Activated CD8-positive, alpha-beta T cell treated with anti-CD3 and anti-CD28 coated beads, Interleukin-2, amount 10 ng/mL, durations not matched to agents 7 days and 5 days (primary cell): Measurements from ENCODE around the gene SSBP2. TPM values are rescaled to one million over a fixed set of nuclear protein-coding genes. Genes with fewer than 3 reads are reported as not detected.

ENCODE experiments used
- ATAC-seq: fragments of 150-1000 bp; cut with Tn5 transposase; one replicate; pipeline ENCODE4 v1.10.0; 2021; ENCODE audit warnings: moderate library complexity
- CTCF ChIA-PET: fragments of 350-600 bp; sonication (Branson Sonifier 250); formaldehyde crosslinking; loops from one replicate; lab custom pipeline; 2021; ENCODE audit warnings: antibody characterized with exemption; lab: Charles Lee
- POLR2A ChIA-PET: fragments of 350-600 bp; sonication (Branson Sonifier 250); formaldehyde crosslinking; loops from one replicate; lab custom pipeline; 2021; ENCODE audit warnings: antibody characterized with exemption; lab: Charles Lee
- DNase-seq: peaks from one replicate; pipeline ENCODE4 v3.0.0-alpha.2; 2020
- H3K27ac Mint-ChIP-seq: one replicate; pipeline ENCODE4 v1.8.0; 2021; ENCODE audit warnings: mild to moderate bottlenecking, mixed read lengths
- H3K27me3 Mint-ChIP-seq: one replicate; pipeline ENCODE4 v1.8.0; 2021; ENCODE audit warnings: low read depth, mixed read lengths
- H3K36me3 Mint-ChIP-seq: one replicate; pipeline ENCODE4 v1.8.0; 2021; ENCODE audit warnings: low read depth, mixed read lengths
- H3K4me1 Mint-ChIP-seq: one replicate; pipeline ENCODE4 v1.8.0; 2021; ENCODE audit warnings: low read depth, mixed read lengths
- H3K4me3 Mint-ChIP-seq: one replicate; pipeline ENCODE4 v1.8.0; 2021; ENCODE audit warnings: mild to moderate bottlenecking, mixed read lengths
- H3K9me3 Mint-ChIP-seq: one replicate; pipeline ENCODE4 v1.8.0; 2022; ENCODE audit warnings: mixed read lengths; ENCODE audit not compliant: insufficient read depth
- total RNA-seq, 2 experiments: library from RNA; stranded (reverse); gene quantifications; one replicate each; pipeline ENCODE4 v1.2.3, GENCODE V29; 2021

SSBP2 gene
- total RNA-seq, 2 experiments from 2014 or later: 24.3 to 26.7 TPM

DNA sequence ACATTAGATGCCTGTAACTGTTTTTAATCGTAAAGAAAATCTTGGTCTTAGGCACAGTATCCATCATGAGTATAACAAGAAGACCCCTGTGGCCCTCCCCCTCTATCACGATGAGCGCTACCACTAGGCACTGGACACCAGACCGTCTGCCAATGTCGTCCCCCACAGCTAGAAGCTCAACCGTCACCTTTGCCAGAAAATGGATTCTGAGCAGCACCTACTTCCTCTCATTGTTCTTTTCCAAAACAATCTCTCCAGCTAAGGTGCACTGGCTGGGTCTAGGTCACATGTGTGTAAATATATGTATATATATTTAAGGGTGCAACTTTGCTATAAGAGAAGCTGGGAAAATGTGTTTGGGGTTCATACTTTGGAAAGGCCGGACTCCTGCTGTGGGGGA lies 15.7 kb upstream of the SSBP2 start:
- Mint-ChIP-seq H3K9me3 (no peaks in the 10 kb centered on the region), H3K27ac (no peak overlapping the region), H3K36me3 (no peaks in the 10 kb centered on the region), H3K4me3 (no peak overlapping the region), H3K4me1 (no peaks in the 10 kb centered on the region), H3K27me3 (peaks cover 2% of the 10 kb centered on the region)
- ATAC-seq: no peak
- ChIA-PET POLR2A (no interaction called here), CTCF (no interaction called here)
- no peak for DNase-seq

DNA sequence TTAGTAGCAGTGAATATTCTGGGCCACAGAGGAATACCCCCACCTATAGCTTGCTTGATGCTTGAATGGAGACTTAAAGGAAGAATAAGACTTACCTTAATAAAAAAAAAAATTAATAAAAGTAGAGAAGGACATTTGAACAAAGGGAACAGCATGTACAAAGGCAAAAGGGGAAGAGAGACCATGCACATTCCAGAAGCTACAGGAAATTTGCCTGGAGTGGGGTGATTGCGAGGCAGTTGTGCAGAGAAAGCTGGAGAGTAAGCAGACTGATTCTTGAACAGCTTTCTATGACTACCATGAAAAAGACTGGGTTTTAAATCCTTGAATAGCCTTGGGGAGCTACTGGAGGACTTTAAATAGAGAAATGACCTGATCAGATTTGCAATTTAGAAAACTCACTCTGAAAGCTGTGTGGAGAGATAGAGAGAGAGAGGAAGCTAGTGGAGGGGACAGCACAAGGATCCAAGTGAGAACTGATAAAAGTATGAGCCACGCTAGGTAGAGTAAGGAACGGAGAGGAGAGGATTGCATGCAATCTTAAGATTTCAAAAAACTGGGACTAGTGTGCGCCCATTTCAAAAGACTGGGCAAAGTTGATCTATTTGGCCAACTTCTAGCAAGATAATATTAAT lies 12.5 kb upstream of the SSBP2 start:
- ATAC-seq (no peak), DNase-seq (no peak)
- ChIA-PET POLR2A (interaction anchor here (0.6 to 1.1 kb wide), 2 partner anchors 15 to 16 kb away, joined by 3 to 4 read pairs; no protein-coding TSS in a partner anchor), CTCF (interaction anchor here (1.4 to 1.6 kb wide), 2 partner anchors 9 to 10 kb away, joined by 3 to 4 read pairs; no protein-coding TSS in a partner anchor)
- H3K9me3 Mint-ChIP-seq: no peaks in the 10 kb centered on the region
- H3K36me3 Mint-ChIP-seq: no peaks in the 10 kb centered on the region
- H3K4me3 Mint-ChIP-seq: no peak overlapping the region
- peaks cover 12% of the 10 kb centered on the region for H3K4me1 Mint-ChIP-seq
- H3K27me3 Mint-ChIP-seq: no peaks in the 10 kb centered on the region
- H3K27ac Mint-ChIP-seq: no peak overlapping the region

DNA sequence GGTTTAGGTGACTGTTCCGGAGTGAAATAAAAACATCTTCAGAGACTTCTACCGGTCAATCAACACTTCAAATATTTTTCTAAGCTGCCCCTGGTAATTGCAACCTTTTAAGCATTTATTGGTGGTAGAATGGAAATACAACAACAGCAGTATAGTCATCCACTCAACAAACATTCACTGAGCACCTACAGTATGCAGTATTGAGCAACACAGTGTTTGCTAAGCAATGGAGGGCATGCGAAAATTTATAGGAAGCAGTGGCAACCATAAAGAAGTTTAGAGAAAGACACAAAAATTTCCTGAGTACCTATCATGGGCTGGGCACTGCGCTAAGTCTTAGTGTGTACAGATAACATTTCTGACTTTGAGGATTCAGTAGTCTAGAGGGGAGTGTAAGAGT lies 12.0 kb upstream of the SSBP2 start:
- CTCF ChIA-PET: interaction anchor here (1.4 to 1.7 kb wide), 4 partner anchors 9 to 76 kb away, joined by 3 to 7 read pairs (median 4); partner anchors contain the start of gene SSBP2
- Mint-ChIP-seq H3K27me3 (peaks cover under 1% of the 10 kb centered on the region), H3K4me3 (no peak overlapping the region), H3K27ac (no peak overlapping the region), H3K9me3 (no peaks in the 10 kb centered on the region), H3K36me3 (no peaks in the 10 kb centered on the region), H3K4me1 (peaks cover 13% of the 10 kb centered on the region)
- DNase-seq (no peak), ATAC-seq (no peak)
- POLR2A ChIA-PET: interaction anchor here (1.1 kb wide), 1 partner anchor 17 kb away, joined by 4 read pairs; no protein-coding TSS in a partner anchor

DNA sequence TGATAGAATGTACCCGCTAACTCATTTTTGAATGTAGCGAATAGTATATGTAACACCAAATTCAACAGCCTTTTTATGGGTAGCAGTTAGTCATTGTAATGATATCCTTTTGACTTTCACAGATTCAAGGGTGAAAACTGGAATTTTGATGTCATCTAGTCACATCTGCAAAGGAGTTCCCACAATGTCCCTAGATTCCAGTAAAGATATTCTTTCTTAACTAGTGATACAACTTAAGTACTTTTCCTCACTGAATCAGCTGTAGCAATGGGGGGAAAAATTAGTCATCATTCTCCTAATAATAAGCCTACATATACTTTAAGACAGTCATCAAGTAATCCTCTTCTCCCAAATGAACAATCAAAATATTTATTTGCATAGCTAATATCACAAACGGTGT lies 11.5 kb upstream of the SSBP2 start:
- POLR2A ChIA-PET: interaction anchor here (1.2 kb wide), 1 partner anchor 90 kb away, joined by 4 read pairs; no protein-coding TSS in a partner anchor
- Mint-ChIP-seq H3K9me3 (no peaks in the 10 kb centered on the region), H3K27me3 (peaks cover 2% of the 10 kb centered on the region), H3K4me3 (no peak overlapping the region), H3K27ac (no peak overlapping the region), H3K4me1 (peaks cover 13% of the 10 kb centered on the region), H3K36me3 (no peaks in the 10 kb centered on the region)
- ATAC-seq (no peak), DNase-seq (no peak)
- CTCF ChIA-PET: interaction anchor here (1.1 to 1.7 kb wide), 4 partner anchors 10 to 76 kb away, joined by 3 to 7 read pairs (median 4); partner anchors contain the start of gene SSBP2

DNA sequence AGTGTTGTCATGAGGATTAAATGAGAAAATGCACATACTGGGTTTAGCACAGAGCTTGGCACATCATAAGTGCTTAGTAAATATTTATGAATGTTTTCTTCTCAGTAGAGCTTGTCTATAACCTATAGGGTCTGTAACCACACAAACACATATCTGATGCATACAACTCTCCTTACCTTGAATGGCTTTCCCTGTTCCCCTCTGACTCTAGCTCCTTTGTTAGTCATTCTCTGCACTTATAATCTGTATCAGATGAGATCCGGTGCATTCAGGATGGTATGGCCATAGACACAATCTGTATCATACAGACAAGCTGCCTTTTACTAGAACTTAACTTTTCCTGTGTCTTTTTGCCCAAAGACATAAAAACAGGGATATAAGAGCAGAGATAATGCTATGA lies 11.1 kb upstream of the SSBP2 start:
- H3K4me1 Mint-ChIP-seq: peaks cover 13% of the 10 kb centered on the region
- no peak for DNase-seq
- ChIA-PET POLR2A (interaction anchor here (0.7 to 1.2 kb wide), 4 partner anchors 11 to 90 kb away, joined by 3 to 5 read pairs (median 4); partner anchors contain the start of gene SSBP2), CTCF (interaction anchor here (1.0 to 1.7 kb wide), 4 partner anchors 9 to 404 kb away, joined by 3 to 7 read pairs (median 4); partner anchors contain the start of gene SSBP2)
- no peak overlapping the region for H3K4me3 Mint-ChIP-seq
- H3K9me3 Mint-ChIP-seq: no peaks in the 10 kb centered on the region
- H3K36me3 Mint-ChIP-seq: no peaks in the 10 kb centered on the region
- no peak for ATAC-seq
- H3K27ac Mint-ChIP-seq: no peak overlapping the region
- H3K27me3 Mint-ChIP-seq: peaks cover 2% of the 10 kb centered on the region

DNA sequence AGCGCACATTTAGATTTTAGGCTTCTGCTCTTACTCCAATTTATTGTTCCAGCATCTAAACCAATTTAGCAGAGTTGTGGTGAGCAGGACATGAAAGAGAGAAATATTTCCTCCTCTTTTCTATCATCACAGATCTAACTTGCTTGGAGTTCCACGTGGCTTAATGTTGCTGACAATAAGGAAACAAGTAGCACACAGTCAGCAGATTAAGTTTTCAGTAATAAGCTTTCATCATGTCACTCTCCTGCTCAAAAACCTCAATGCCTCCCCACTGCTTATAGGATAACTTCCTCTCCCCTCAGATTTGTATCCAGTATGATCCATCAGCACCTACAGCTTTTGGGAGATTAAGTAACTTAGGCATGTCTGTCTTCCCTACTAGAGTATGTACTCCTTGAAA lies 10.4 kb upstream of the SSBP2 start:
- peaks cover 13% of the 10 kb centered on the region for H3K4me1 Mint-ChIP-seq
- H3K27ac Mint-ChIP-seq: no peak overlapping the region
- H3K9me3 Mint-ChIP-seq: no peaks in the 10 kb centered on the region
- H3K4me3 Mint-ChIP-seq: no peak overlapping the region
- DNase-seq (no peak), ATAC-seq (no peak)
- peaks cover 2% of the 10 kb centered on the region for H3K27me3 Mint-ChIP-seq
- CTCF ChIA-PET: interaction anchor here (1.0 to 1.7 kb wide), 3 partner anchors 10 to 404 kb away, joined by 3 to 7 read pairs (median 3); partner anchors contain the start of gene SSBP2
- H3K36me3 Mint-ChIP-seq: no peaks in the 10 kb centered on the region
- POLR2A ChIA-PET: interaction anchor here (0.7 to 1.2 kb wide), 4 partner anchors 10 to 91 kb away, joined by 3 to 5 read pairs (median 4); partner anchors contain the start of gene SSBP2

DNA sequence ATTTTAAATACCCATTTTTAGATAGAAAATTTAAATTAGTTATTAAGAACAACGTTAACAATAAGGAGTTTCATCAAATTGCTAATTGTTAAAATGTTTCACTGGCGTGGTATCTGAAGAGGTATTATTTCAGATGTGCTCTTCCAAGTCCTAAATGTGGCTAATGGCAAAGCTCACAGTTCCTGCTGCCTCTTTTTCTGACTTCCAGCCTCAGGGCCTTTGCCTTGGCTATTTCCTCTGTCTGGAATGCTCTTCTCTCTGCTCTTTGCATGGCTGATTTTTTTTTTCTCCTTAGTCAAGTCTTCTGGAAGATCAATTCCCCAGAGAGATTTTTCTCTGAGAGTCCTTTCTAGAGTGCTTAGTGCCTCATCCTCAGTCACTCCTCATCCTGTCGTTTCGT lies 9.6 kb upstream of the SSBP2 start:
- POLR2A ChIA-PET: interaction anchor here (1.2 kb wide), 1 partner anchor 10 kb away, joined by 5 read pairs; the partner anchor contains the start of gene SSBP2
- DNase-seq (no peak), ATAC-seq (no peak)
- no peak overlapping the region for H3K4me3 Mint-ChIP-seq
- H3K27ac Mint-ChIP-seq: no peak overlapping the region
- H3K9me3 Mint-ChIP-seq: no peaks in the 10 kb centered on the region
- no peaks in the 10 kb centered on the region for H3K36me3 Mint-ChIP-seq
- CTCF ChIA-PET: no interaction called here
- peaks cover 13% of the 10 kb centered on the region for H3K4me1 Mint-ChIP-seq
- peaks cover 2% of the 10 kb centered on the region for H3K27me3 Mint-ChIP-seq

DNA sequence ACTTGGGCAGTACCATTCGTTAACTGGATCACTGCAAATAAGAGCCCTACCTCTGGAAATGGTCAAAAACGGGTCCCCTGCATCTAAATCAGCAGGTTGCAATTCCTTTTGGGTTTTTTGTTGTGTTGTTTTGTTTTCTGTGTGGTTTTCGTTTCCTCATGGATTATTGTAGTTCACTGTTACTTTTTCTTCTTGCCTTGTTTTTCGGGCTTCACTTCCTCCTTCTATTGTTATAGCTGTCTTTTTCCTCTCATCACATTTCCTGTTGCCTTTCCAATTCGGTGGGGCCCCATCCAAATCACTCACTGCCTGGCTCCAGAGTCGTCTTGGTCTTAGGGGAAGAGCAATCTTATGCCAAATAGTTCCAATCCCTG lies 8.7 kb upstream of the SSBP2 start:
- no peak for ATAC-seq
- Mint-ChIP-seq H3K9me3 (no peaks in the 10 kb centered on the region), H3K36me3 (no peaks in the 10 kb centered on the region), H3K27ac (no peak overlapping the region), H3K27me3 (peaks cover 3% of the 10 kb centered on the region), H3K4me3 (no peak overlapping the region), H3K4me1 (peaks cover 13% of the 10 kb centered on the region)
- POLR2A ChIA-PET: interaction anchor here (0.7 kb wide), 1 partner anchor 92 kb away, joined by 3 read pairs; no protein-coding TSS in a partner anchor
- CTCF ChIA-PET: no interaction called here
- DNase-seq: no peak

DNA sequence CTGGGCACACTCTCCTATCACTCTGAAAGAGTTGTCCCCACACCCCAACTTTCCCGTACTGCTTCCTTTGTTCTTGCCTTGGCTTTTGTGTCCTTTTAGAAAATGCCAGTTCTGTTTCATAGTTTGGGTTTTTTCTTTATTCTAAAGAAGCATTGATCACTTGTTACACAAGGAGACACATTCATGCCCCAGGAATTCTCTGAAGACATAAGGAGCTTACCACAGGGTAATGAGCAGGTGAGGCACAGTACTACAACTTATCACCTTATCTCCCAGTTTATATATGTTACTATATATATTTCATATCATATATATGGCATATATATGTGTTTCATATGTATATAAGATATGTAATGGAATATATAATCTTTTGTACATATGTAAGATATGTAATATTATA lies 6.5 kb upstream of the SSBP2 start:
- CTCF ChIA-PET: no interaction called here
- Mint-ChIP-seq H3K27ac (no peak overlapping the region), H3K27me3 (peaks cover 6% of the 10 kb centered on the region), H3K36me3 (no peaks in the 10 kb centered on the region), H3K4me1 (peaks cover 14% of the 10 kb centered on the region), H3K9me3 (no peaks in the 10 kb centered on the region), H3K4me3 (no peak overlapping the region)
- POLR2A ChIA-PET: interaction anchor here (1.0 kb wide), 1 partner anchor 94 kb away, joined by 3 read pairs; no protein-coding TSS in a partner anchor
- ATAC-seq: no peak
- DNase-seq: no peak

DNA sequence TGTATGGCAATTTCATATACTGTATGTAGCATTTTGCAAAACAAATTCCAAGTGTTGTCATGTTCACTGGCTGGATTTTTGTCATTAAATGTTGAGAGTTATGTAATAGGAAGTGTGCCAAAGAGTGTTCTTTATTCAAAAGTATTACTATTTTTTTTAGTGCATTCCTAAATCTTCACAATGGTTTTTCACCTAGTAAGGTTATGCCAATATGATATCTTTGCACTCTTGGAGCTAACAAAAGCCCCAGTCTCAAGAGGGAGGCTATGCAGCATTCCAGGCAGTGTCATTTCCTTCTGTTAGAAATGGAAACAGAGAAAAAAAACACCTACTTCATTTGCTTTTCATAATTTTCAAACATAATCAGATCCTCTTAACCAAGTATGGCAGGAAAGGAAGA lies 5.1 kb upstream of the SSBP2 start:
- ChIA-PET POLR2A (interaction anchor here (1.2 kb wide), 1 partner anchor 96 kb away, joined by 4 read pairs; no protein-coding TSS in a partner anchor), CTCF (interaction anchor here (1.0 to 1.6 kb wide), 2 partner anchors 83 to 101 kb away, joined by 3 to 5 read pairs; no protein-coding TSS in a partner anchor)
- H3K9me3 Mint-ChIP-seq: no peaks in the 10 kb centered on the region
- no peak for DNase-seq
- ATAC-seq: no peak
- no peak overlapping the region for H3K4me3 Mint-ChIP-seq
- no peaks in the 10 kb centered on the region for H3K36me3 Mint-ChIP-seq
- peaks cover 20% of the 10 kb centered on the region for H3K4me1 Mint-ChIP-seq
- no peak overlapping the region for H3K27ac Mint-ChIP-seq
- H3K27me3 Mint-ChIP-seq: peaks cover 8% of the 10 kb centered on the region

DNA sequence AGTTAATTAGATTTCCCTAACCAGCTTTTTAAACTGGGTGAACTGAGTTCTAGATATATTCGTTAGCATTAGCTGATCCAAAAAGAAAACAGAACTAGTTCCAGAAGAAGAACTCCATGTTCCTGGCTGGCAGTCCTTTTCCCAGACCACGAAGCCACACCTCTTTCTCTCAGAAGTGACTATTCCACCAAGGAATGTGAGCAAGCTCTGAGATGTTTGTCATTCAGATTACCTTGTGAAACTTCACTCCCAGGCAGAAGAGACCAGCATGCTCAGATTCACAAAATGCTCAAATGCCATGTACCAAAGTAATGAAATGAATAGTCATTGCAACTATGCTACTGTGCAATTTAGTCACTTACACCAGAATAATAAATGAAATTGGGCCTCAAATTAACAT lies 4.4 kb upstream of the SSBP2 start:
- POLR2A ChIA-PET: interaction anchor here (0.6 to 1.2 kb wide), 2 partner anchors 83 to 96 kb away, joined by 3 to 4 read pairs; no protein-coding TSS in a partner anchor

More for the DNA sequence above, 4.4 kb upstream of the SSBP2 start:
- no peak overlapping the region for H3K27ac Mint-ChIP-seq
- H3K4me1 Mint-ChIP-seq: peaks cover 20% of the 10 kb centered on the region
- CTCF ChIA-PET: interaction anchor here (1.6 to 2.4 kb wide), 3 partner anchors 17 to 102 kb away, joined by 3 to 8 read pairs (median 5); no protein-coding TSS in a partner anchor
- H3K27me3 Mint-ChIP-seq: peaks cover 8% of the 10 kb centered on the region
- DNase-seq: no peak
- H3K9me3 Mint-ChIP-seq: no peaks in the 10 kb centered on the region
- no peak overlapping the region for H3K4me3 Mint-ChIP-seq
- H3K36me3 Mint-ChIP-seq: no peaks in the 10 kb centered on the region
- no peak for ATAC-seq
